GM12878 (cell line): ENCODE data around the gene CIB4. TPM values are rescaled to one million over a fixed set of nuclear protein-coding genes. Genes with fewer than 3 reads are reported as not detected.

Experiments
- ATAC-seq: fragments of 200-7000 bp; cut with Tn5 transposase; 3 replicates; pipeline ENCODE4 v1.9.1; 2020; ENCODE audit warnings: mild to moderate bottlenecking, moderate library complexity
- BruUV-seq: library from RNA; stranded (reverse); fragments of 400-500 nt; replicated peaks from 2 replicates; lab custom pipeline; 2021; lab: Mats Ljungman, UMichigan
- CTCF ChIA-PET: fragments of 300-600 bp; sonication (Branson Sonifier 250); formaldehyde crosslinking; extraction: SDS; loops from one replicate; lab custom pipeline; 2021; ENCODE audit warnings: inconsistent platforms; lab: Yijun Ruan, JAX
- POLR2A ChIA-PET: fragments of 350-600 bp; formaldehyde crosslinking; extraction: SDS; loops from one replicate; lab custom pipeline; 2021; ENCODE audit warnings: inconsistent platforms; lab: Charles Lee
- RAD21 ChIA-PET: fragments of 300-600 bp; sonication (Branson Sonifier 250); formaldehyde crosslinking; loops from one replicate; lab custom pipeline; 2023; ENCODE audit warnings: antibody characterized with exemption; ENCODE audit not compliant: unreplicated experiment; lab: Charles Lee
- SMC1A ChIA-PET: fragments of 300-600 bp; sonication (Branson Sonifier 250); formaldehyde crosslinking; loops from one replicate; lab custom pipeline; 2023; ENCODE audit not compliant: unreplicated experiment, uncharacterized antibody; lab: Charles Lee
- DNase-seq: peaks from one replicate; pipeline ENCODE4 v3.0.0-alpha.2; 2011; ENCODE audit warnings: low read depth, low spot score
- FAIRE-seq: peaks from 3 replicates; lab custom pipeline; 2011; peaks lifted over from hg19 to GRCh38; lab: Jason Lieb, UNC
- H2AFZ ChIP-seq: 2 replicates; pipeline ENCODE4 v1.6.0; 2011; ENCODE audit warnings: low read depth, low read length, control low read depth; ENCODE audit not compliant: control insufficient read depth
- H3K27ac ChIP-seq: 2 replicates; pipeline ENCODE4 v1.5.1; 2011; ENCODE audit warnings: control low read depth; ENCODE audit not compliant: control insufficient read depth, insufficient read depth
- H3K27me3 ChIP-seq, 2 experiments: replicated peaks in 1 of 2; 2 replicates each; pipeline versions ENCODE4 v1.6.0 to v1.6.1; 2011; ENCODE audit warnings: low read length in 1 of 2; ENCODE audit not compliant: control insufficient read depth in 2 of 2, insufficient read depth in 2 of 2
- H3K36me3 ChIP-seq, 2 experiments: 2 replicates each; pipeline ENCODE4 v1.5.1; 2011; ENCODE audit warnings: low read length in 1 of 2; ENCODE audit not compliant: control insufficient read depth in 2 of 2, insufficient read depth in 2 of 2
- H3K4me1 ChIP-seq: 2 replicates; pipeline ENCODE4 v1.6.1; 2011; ENCODE audit warnings: mild to moderate bottlenecking, low read length, moderate library complexity, mixed read lengths; ENCODE audit not compliant: control insufficient read depth, insufficient read depth
- H3K4me2 ChIP-seq: 2 replicates; pipeline ENCODE4 v1.6.0; 2011; ENCODE audit warnings: control low read depth; ENCODE audit not compliant: control insufficient read depth, insufficient read depth
- H3K4me3 ChIP-seq: fragments of 200-600 bp; sonication (generic); 2 replicates; pipeline ENCODE4 v1.5.1; 2016
- H3K79me2 ChIP-seq: 2 replicates; pipeline ENCODE4 v1.6.0; 2011; ENCODE audit warnings: low read length; ENCODE audit not compliant: control insufficient read depth, insufficient read depth
- H3K9ac ChIP-seq: 2 replicates; pipeline ENCODE4 v1.8.0; 2011; ENCODE audit warnings: low read length, control low read depth, mixed read lengths; ENCODE audit not compliant: control insufficient read depth, insufficient read depth
- H3K9me3 ChIP-seq: replicated peaks from 3 replicates; pipeline ENCODE4 v1.5.1; 2011; ENCODE audit warnings: mild to moderate bottlenecking, low read length; ENCODE audit not compliant: control insufficient read depth, insufficient read depth
- H4K20me1 ChIP-seq: 2 replicates; pipeline ENCODE4 v1.6.0; 2011; ENCODE audit not compliant: control insufficient read depth, insufficient read depth
- CREB1 ChIP-seq: IDR thresholded peaks from 2 replicates; pipeline ENCODE4 v1.6.1; 2012; ENCODE audit warnings: low read depth, mild to moderate bottlenecking, inconsistent platforms
- HCFC1 ChIP-seq: fragments of 150-350 bp; IDR thresholded peaks from 2 replicates; pipeline ENCODE4 v1.6.1; 2014; ENCODE audit warnings: low read length
- MAX ChIP-seq: IDR thresholded peaks from 2 replicates; pipeline ENCODE4 v1.6.1; 2012; ENCODE audit warnings: low read depth, low read length, improper control_type of control experiment
- MLLT1 ChIP-seq: fragments of 450-650 bp; IDR thresholded peaks from 2 replicates; pipeline ENCODE4 v1.6.1; 2016; ENCODE audit warnings: mild to moderate bottlenecking
- NFYB ChIP-seq: IDR thresholded peaks from 2 replicates; pipeline ENCODE4 v1.6.1; 2011; ENCODE audit warnings: low read depth, mild to moderate bottlenecking, low read length, improper control_type of control experiment, moderate library complexity; ENCODE audit not compliant: insufficient read depth
- PAX8 ChIP-seq: fragments of 450-650 bp; IDR thresholded peaks from 2 replicates; pipeline ENCODE4 v1.6.1; 2017; ENCODE audit warnings: mild to moderate bottlenecking, moderate library complexity
- PRDM15 ChIP-seq: fragments of 450-650 bp; formaldehyde crosslinking; IDR thresholded peaks from 2 replicates; pipeline ENCODE4 v1.4.0; 2020; ENCODE audit warnings: mild to moderate bottlenecking, moderate library complexity
- SMAD5 ChIP-seq: IDR thresholded peaks from 2 replicates; pipeline ENCODE4 v1.6.1; 2016; ENCODE audit warnings: antibody characterized with exemption, low read depth
- SREBF1 ChIP-seq: IDR thresholded peaks from 2 replicates; pipeline ENCODE4 v1.6.1; 2012; ENCODE audit warnings: mild to moderate bottlenecking, low read length
- ZBTB40 ChIP-seq: fragments of 450-650 bp; IDR thresholded peaks from 2 replicates; pipeline ENCODE4 v1.6.1; 2016; ENCODE audit warnings: mild to moderate bottlenecking, moderate library complexity, borderline replicate concordance
- ZNF207 ChIP-seq: fragments of 450-650 bp; IDR thresholded peaks from 2 replicates; pipeline ENCODE4 v1.6.1; 2014; ENCODE audit warnings: antibody characterized with exemption, mild to moderate bottlenecking, borderline replicate concordance
- ZNF274 ChIP-seq: IDR thresholded peaks from one replicate; pipeline ENCODE4 v1.8.0; 2011; ENCODE audit not compliant: insufficient read length, insufficient read depth
- ZZZ3 ChIP-seq: IDR thresholded peaks from 2 replicates; pipeline ENCODE4 v1.6.1; 2011; ENCODE audit warnings: low read depth; ENCODE audit not compliant: control insufficient read depth, insufficient read length
- WGBS: methylation state at CpG from one replicate; pipeline ENCODE4 v1.1.6; 2016; ENCODE audit warnings: low lambda C conversion rate; ENCODE audit not compliant: insufficient replicate concordance, insufficient coverage; ENCODE audit errors: missing lambda C conversion rate; 5-methylcytosine and 5-hydroxymethylcytosine counted together
- in situ Hi-C: fragments of 300-500 bp; cut with MboI; formaldehyde crosslinking; loops from 9 replicates; pipeline ENCODE4 v1.14.3; 2018; ENCODE audit warnings: mixed read lengths
- intact Hi-C: fragments of 100-400 bp; cut with micrococcal nuclease; formaldehyde crosslinking; loops from one replicate; pipeline ENCODE4 v1.14.2; 2022; ENCODE audit not compliant: unreplicated experiment
- polyA plus RNA-seq, 11 experiments: library from polyadenylated mRNA; depleted of rRNA in 4 of 11; unstranded in 6 of 11; stranded (reverse) in 5 of 11; fragments of >200 nt; fragmentation: Nextera tagmentation in 4 of 11; fragmentation: Illumina TruSeq in 1 of 11; extraction: Ambion mirVana in 4 of 11; extraction: Trizol in 1 of 11; gene quantifications; 1 replicate in 1 of 11; 2 replicates in 10 of 11; pipeline versions ENCODE4 v1.2.1 to v1.2.3, GENCODE V29; 2011 to 2016; ENCODE audit warnings: inconsistent platforms in 2 of 11, missing spikeins in 2 of 11, low read depth in 1 of 11
- total RNA-seq, 4 experiments: library from RNA; depleted of rRNA in 3 of 4; stranded (reverse); fragments of >200 nt in 3 of 4; fragmentation: Illumina TruSeq in 1 of 4; extraction: Trizol in 1 of 4; gene quantifications; 2 replicates each; pipeline versions ENCODE4 v1.2.1 to v1.2.3, GENCODE V29; 2013 to 2021

CIB4 gene
- total and polyA plus RNA-seq, 10 of the 15 experiments (the other 5 are each of a cell fraction or from before 2014, with no cell fraction given), result not detected

- FAIRE-seq, result no peak
- ChIA-PET RAD21 (no interaction called here), SMC1A (no interaction called here), POLR2A (no interaction called here), CTCF (interaction anchor here (1.9 kb wide), 1 partner anchor 133 kb away, joined by 8 read pairs; no protein-coding TSS in a partner anchor)
- no peak for DNase-seq
- Histone ChIP-seq H3K27me3 (peaks cover 4 to 7% of the 10 kb centered on the region in 2 experiments; a peak in 3 of 4 replicates), H3K4me3 (no peak overlapping the region), H3K9ac (no peak overlapping the region), H3K9me3 (no peaks in the 10 kb centered on the region), H3K36me3 (no peaks in the 10 kb centered on the region), H4K20me1 (no peaks in the 10 kb centered on the region), H3K79me2 (no peaks in the 10 kb centered on the region), H3K4me2 (no peak overlapping the region), H3K4me1 (no peaks in the 10 kb centered on the region), H2AFZ (no peak overlapping the region), H3K27ac (no peak overlapping the region)
- no TSS peak for BruUV-seq
- TF ChIP-seq NFYB (no peak), ZNF274 (no peak), ZNF207 (no peak), ZBTB40 (no peak), HCFC1 (no peak), MLLT1 (no peak), ZZZ3 (no peak), MAX (no peak), PAX8 (no peak), CREB1 (no peak), SREBF1 (no peak), SMAD5 (no peak), PRDM15 (CRISPR knock-in tag) (no peak)
- 9% methylated on average over 8 of the region's 8 CpGs for WGBS
- in situ Hi-C loops (no loop called here), intact Hi-C loops (no loop called here)
- ATAC-seq, result no peak
These were observed 28.5 kb downstream of the CIB4 start for GRCh38 chr2:26612522-26613240.
